Stimulated activated CD8-positive, alpha-beta memory T cell treated with anti-CD3 and anti-CD28 coated beads, Interleukin-15, amount 100 ng/mL, for 4 hours (primary cell): ENCODE results near the gene ANKRD16.
"Not testable (repeated sequence)": the region's sequence is repeated elsewhere in the genome, so short reads cannot be mapped to it uniquely, and the experiment has no call there.

Source experiments
- DNase-seq, 2 donors: peaks; one replicate each; pipeline ENCODE4 v3.0.0-alpha.2; 2020; ENCODE audit warnings: low read depth in 2 of 2

ANKRD16 gene

GRCh38 chr10:5903563-5903962 lies 13.9 kb upstream of the ANKRD16 start:
- no peak for DNase-seq

GRCh38 chr10:5902511-5903274 lies 13.0 kb upstream of the ANKRD16 start:
- no peak for DNase-seq

GRCh38 chr10:5900247-5900646 lies 10.6 kb upstream of the ANKRD16 start:
- DNase-seq, result no peak

- no peak for DNase-seq
These were observed 8.5 kb upstream of the ANKRD16 start for GRCh38 chr10:5898163-5898562.

GRCh38 chr10:5897504-5897903 lies 7.8 kb upstream of the ANKRD16 start:
- DNase-seq, result no peak

- DNase-seq, result no peak
These were observed 7.3 kb upstream of the ANKRD16 start for GRCh38 chr10:5897053-5897340.

GRCh38 chr10:5896208-5897052 lies 6.7 kb upstream of the ANKRD16 start:
- no peak for DNase-seq

- no peak for DNase-seq
These were observed 6.1 kb upstream of the ANKRD16 start for GRCh38 chr10:5895804-5896203.

GRCh38 chr10:5895365-5895764 lies 5.7 kb upstream of the ANKRD16 start:
- DNase-seq, result no peak

- DNase-seq, result no peak
These were observed 5.2 kb upstream of the ANKRD16 start for GRCh38 chr10:5894873-5895272.

GRCh38 chr10:5894403-5894802 lies 4.7 kb upstream of the ANKRD16 start:
- no peak for DNase-seq

- no peak for DNase-seq
These were observed 3.6 kb upstream of the ANKRD16 start for GRCh38 chr10:5893321-5893720.

- DNase-seq, result no peak
These were observed 2.3 kb upstream of the ANKRD16 start for GRCh38 chr10:5892007-5892406.

GRCh38 chr10:5891009-5891408 lies 1.3 kb upstream of the ANKRD16 start:
- DNase-seq, result no peak

GRCh38 chr10:5890452-5890915 lies 791 bp upstream of the ANKRD16 start:
- DNase-seq, result no peak

- no peak for DNase-seq
These were observed 660 bp downstream of the ANKRD16 start for GRCh38 chr10:5888843-5889623.

- DNase-seq, result no peak
These were observed 1.3 kb downstream of the ANKRD16 start for GRCh38 chr10:5888351-5888750.

GRCh38 chr10:5887641-5888040 lies 2.1 kb downstream of the ANKRD16 start:
- no peak for DNase-seq

GRCh38 chr10:5887029-5887428 lies 2.7 kb downstream of the ANKRD16 start:
- DNase-seq, result no peak

GRCh38 chr10:5885619-5886018 lies 4.1 kb downstream of the ANKRD16 start:
- DNase-seq, result no peak

GRCh38 chr10:5882961-5883360 lies 6.7 kb downstream of the ANKRD16 start:
- no peak for DNase-seq

GRCh38 chr10:5877041-5877440 lies 12.7 kb downstream of the ANKRD16 start:
- not testable (repeated sequence) for DNase-seq
